ENCODE results near the gene C1orf174.

DNA sequence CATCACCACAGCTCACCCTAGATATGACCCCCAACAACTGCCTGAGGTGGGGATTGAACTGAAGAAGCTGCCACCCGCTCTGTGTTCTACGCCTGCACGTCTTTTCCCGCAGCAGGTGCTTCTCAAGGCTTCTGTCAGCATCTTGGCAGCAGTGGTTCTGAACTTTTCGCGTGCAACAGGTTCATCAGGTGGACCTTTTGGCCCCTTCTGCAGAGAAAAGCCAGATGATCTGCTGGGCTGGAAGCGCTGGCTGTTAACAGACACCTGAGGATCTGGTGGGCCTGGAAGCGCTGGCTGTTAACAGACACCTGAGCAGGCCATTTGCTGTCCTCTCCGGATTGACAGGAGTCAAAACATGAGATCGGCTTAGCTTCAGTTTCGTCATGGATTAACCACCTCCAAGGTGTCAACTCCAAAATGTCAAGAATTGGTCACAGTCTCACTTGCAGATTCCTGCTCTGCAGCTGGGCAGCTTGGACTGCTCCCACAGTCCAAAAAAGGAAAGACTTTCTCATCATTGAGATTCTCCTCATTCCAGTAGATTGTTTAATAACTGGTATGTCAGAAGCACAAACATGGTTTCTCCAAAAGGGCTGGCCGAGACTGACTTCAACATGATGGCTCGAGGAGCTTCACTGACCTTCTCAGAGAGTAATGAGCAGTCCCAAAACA is 4.7 kb downstream of the C1orf174 start:
- TF ChIP-seq, protein P1, sequence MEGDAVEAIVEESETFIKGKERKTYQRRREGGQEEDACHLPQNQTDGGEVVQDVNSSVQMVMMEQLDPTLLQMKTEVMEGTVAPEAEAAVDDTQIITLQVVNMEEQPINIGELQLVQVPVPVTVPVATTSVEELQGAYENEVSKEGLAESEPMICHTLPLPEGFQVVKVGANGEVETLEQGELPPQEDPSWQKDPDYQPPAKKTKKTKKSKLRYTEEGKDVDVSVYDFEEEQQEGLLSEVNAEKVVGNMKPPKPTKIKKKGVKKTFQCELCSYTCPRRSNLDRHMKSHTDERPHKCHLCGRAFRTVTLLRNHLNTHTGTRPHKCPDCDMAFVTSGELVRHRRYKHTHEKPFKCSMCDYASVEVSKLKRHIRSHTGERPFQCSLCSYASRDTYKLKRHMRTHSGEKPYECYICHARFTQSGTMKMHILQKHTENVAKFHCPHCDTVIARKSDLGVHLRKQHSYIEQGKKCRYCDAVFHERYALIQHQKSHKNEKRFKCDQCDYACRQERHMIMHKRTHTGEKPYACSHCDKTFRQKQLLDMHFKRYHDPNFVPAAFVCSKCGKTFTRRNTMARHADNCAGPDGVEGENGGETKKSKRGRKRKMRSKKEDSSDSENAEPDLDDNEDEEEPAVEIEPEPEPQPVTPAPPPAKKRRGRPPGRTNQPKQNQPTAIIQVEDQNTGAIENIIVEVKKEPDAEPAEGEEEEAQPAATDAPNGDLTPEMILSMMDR (IDR thresholded peaks at IDR 0.05; ENCODE audit: low read length) = no peak
- no peak for TF ChIP-seq EZH2 (IDR thresholded peaks at IDR 0.05; ENCODE audit: borderline replicate concordance, low read length)

Data from OCI-LY1 (cell line).